Fibroblast of skin of right quadriceps (primary cell): ENCODE data around the gene NUP54.

Experiments used
- DNase-seq: peaks from one replicate; pipeline ENCODE4 v3.0.0-alpha.2; 2013

Gene NUP54

GRCh38 chr4:76148142-76148865 lies at the start of gene NUP54:
Gene NUP54, minus strand, starts transcription at chr4:76148397. Its CDS starts 23 bp downstream, at chr4:76148374.
- peak; percentile 94 for DNase-seq

GRCh38 chr4:76197031-76197743 lies 49.0 kb upstream of the NUP54 start:
- DNase-seq: no peak

- no peak for DNase-seq
These were observed 48.2 kb upstream of the NUP54 start for GRCh38 chr4:76196376-76196775.

DNA sequence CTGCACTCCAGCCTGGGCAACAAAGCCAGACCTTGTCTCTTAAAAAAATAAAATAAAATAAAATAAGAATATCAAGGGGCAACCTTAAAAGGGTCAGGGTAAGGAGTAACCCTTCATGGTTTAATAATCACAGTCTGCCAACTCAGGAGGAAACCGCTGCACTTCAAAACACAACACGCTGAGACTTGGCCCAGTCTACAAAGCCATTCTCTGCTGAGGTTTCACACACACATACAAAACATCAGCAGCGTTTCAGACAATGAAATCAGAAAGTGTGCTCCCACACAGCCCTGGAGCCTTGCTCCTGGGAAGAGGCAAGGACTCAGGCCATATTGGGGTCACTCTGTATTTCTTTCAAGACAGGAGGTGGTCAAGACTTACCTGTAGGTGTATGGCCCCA lies 47.1 kb upstream of the NUP54 start:
- DNase-seq: no peak

DNA sequence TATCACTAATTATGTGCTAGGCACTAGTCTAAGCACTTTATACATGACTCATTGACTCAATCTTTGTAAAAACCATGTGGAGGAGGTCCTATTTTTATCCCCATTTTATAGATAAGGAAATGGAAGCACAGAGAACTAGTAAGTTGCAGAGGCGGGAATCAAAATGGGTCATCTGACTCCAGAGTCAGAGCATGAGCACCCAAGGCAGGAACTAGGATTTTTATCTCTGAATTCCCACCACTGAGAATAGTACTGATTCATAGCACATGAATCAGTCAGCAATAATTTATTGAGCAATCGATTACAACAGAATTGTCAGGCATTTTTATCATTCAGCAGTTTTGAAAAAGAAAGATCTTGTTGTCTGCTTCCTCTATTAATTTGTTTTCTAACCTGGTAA lies 46.1 kb upstream of the NUP54 start:
- DNase-seq: peak; percentile 95

DNA sequence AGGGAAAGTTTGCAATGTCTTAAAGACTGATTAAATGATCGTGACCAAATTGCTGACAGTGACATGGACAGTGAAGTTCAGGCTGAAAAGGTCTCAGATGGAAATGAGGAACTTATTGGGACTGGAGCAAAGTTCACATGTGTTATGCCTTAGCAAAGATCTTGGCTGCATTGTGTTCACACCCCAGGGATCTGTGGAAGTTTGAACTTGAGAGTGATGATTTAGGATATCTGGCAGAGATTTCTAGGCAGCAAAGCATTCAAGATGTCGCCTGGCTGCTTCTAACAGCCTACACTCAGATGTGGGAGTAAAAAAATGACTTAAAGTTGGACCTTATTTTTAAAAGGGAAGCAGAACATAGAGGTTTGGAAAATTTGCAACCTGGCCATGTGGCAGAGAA lies 44.0 kb upstream of the NUP54 start:
- DNase-seq: no peak

- no peak for DNase-seq
These were observed 40.4 kb upstream of the NUP54 start for GRCh38 chr4:76188557-76188956.

- DNase-seq: no peak
These were observed 40.0 kb upstream of the NUP54 start for GRCh38 chr4:76188149-76188548.

DNA sequence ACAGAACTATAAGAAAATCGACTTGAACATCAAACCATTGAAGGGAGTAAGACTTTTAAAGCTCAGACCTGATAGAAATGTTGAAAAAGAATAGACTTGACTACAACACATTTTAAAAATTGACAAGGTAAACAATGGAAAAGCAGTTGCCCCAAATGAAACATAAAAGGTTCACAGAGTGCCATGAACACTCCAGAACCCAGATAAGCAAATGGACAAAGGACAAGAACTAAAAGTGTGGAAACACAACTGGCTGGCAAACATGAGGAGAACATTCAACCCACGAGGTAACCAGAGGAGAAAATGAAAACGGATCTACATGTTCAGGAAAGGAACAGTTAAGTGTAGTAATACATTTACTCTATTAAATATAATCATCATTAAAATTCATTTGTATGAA lies 39.0 kb upstream of the NUP54 start:
- DNase-seq: no peak

DNA sequence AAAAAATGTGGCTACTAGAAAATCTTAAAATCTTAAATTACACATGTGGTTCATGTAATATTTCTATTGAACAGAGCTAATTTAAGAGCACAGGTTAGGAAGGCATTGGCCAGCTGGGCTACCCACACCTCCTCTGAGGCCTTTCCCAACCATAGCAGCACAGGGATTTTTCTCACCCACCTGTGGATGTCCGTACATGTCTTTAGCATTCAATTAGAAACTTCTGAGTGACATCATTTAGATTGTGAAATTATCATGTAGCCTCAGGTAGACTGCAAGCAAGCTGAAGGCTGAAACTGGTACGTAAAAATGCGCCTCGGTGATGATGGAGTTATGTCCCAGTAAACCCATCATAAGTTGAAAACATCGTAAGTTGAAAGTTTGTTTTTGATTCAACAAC lies 34.3 kb upstream of the NUP54 start:
- no peak for DNase-seq

GRCh38 chr4:76179398-76180318 lies 31.5 kb upstream of the NUP54 start:
- DNase-seq: peak; percentile 69

DNA sequence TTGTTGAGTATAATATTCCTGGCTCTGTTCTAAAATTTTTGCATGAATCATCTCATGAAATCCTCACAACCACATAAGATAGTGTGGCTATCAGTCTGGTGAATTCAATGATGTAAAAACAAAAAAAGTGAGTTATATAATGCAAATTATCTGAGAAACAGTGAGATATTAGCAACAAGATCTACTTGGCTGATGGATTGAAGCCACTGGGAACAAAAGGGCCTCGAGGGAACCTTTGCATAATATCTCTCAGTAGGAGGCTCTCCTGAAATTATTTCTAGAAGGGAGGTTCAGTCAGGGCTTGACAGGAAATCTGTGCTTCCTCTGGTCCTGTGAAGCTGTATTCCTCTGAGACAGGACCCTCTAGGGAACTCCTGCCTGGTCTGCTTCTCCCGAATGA lies 30.1 kb upstream of the NUP54 start:
- no peak for DNase-seq

- no peak for DNase-seq
These were observed 29.5 kb upstream of the NUP54 start for GRCh38 chr4:76177709-76178108.

- DNase-seq: no peak
These were observed 27.1 kb upstream of the NUP54 start for GRCh38 chr4:76175336-76175735.

DNA sequence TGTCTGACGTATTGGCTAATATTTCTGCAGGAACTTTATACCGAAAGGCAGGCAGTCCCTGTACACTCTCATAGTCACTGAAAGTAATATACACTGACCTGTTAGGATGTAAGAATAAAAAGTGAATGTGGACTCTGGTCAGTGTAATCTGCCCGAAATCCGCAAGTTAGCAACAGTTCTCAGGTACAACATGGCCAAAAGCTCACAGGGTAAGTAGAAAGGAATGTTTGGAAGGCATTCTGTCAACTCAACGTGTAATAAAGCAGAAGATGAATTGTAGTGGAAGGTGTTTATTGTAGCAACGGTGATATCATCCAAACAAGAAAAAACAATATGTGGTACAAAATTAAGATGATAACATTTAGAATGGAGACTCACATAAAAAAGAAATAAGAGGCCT lies 26.0 kb upstream of the NUP54 start:
- DNase-seq: no peak

DNA sequence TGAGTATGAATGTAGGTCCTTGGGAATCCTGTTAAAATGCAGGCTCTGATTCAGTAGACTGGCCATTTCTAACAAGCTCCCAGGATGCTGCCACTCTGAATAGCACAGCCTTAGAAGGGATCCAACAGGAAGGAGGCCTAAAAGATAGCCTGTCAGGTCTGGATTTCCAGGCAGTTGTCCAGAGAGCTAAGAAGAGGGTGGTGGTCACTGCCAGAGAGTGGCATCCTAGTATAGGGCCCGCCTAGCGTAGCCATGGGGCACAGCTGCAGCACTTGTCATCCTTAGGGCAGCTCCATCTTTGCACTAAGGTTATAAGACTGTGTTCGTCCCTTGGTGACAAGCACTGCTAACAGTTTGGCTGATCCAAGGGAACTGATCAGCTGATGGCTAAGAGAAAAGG lies 20.5 kb upstream of the NUP54 start:
- DNase-seq: no peak

GRCh38 chr4:76166480-76166879 lies 18.3 kb upstream of the NUP54 start:
- no peak for DNase-seq

DNA sequence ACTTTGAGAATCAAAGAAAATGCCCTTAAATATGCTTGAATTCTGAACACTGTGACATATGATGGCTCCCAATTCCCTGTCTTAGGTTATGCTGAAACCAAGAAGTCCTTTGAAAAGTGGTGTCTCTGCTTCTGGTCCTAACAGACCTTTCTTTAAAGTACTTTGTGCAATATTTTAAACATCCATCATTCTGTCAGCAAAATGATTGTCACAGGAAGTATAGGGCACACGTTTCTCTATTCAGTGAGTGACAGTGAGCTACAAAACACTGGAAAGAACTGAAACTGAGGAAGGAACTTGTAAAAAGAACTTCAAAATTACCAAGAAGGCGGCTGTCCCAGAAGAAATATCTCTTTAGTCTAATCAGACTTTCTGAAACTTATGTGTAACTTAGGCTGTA lies 12.2 kb upstream of the NUP54 start:
- no peak for DNase-seq

- DNase-seq: peak; percentile 3
These were observed 8.4 kb upstream of the NUP54 start for GRCh38 chr4:76156635-76157034.

- no peak for DNase-seq
These were observed 7.8 kb upstream of the NUP54 start for GRCh38 chr4:76155979-76156378.

GRCh38 chr4:76153356-76153755 lies 5.2 kb upstream of the NUP54 start:
- DNase-seq: no peak

GRCh38 chr4:76147454-76148141 lies 599 bp downstream of the NUP54 start:
- DNase-seq: peak; percentile 80

GRCh38 chr4:76144546-76144945 lies 3.7 kb downstream of the NUP54 start:
- no peak for DNase-seq
